H1 (cell line): ENCODE results near the gene ADIPOR2. TPM values are rescaled to one million over a fixed set of nuclear protein-coding genes. Genes with fewer than 3 reads are reported as not detected.

Experiments used
- CTCF ChIA-PET: fragments of 300-600 bp; sonication (Branson Sonifier 250); formaldehyde crosslinking; loops from one replicate; lab custom pipeline; 2021; ENCODE audit not compliant: partially characterized antibody; lab: Charles Lee
- POLR2A ChIA-PET: fragments of 300-600 bp; sonication (Branson Sonifier 250); formaldehyde crosslinking; loops from one replicate; lab custom pipeline; 2021; ENCODE audit warnings: inconsistent platforms; ENCODE audit not compliant: partially characterized antibody; lab: Charles Lee
- DNase-seq, 2 experiments: peaks; one replicate each; pipeline versions ENCODE4 v3.0.0 to v3.0.0-alpha.2; 2010 to 2022; ENCODE audit warnings: low spot score in 2 of 2, low read depth in 1 of 2, mixed read lengths in 1 of 2
- FAIRE-seq: peaks from 2 replicates; lab custom pipeline; 2011; peaks lifted over from hg19 to GRCh38; lab: Jason Lieb, UNC
- H2AFZ ChIP-seq: 2 replicates; pipeline ENCODE4 v1.8.1; 2012; ENCODE audit warnings: low read length, inconsistent platforms
- H2AK5ac ChIP-seq: 2 replicates; pipeline ENCODE4 v1.6.1; 2013; ENCODE audit warnings: low read depth, low read length
- H2BK120ac ChIP-seq: replicated peaks from 2 replicates; pipeline ENCODE3; 2013; ENCODE audit warnings: low read depth, low read length, inconsistent platforms
- H2BK12ac ChIP-seq: 2 replicates; pipeline ENCODE4 v1.6.1; 2013; ENCODE audit warnings: low read depth, low read length
- H2BK15ac ChIP-seq: 2 replicates; pipeline ENCODE4 v1.6.1; 2013; ENCODE audit warnings: low read length
- H2BK20ac ChIP-seq: 2 replicates; pipeline ENCODE4 v1.6.1; 2013; ENCODE audit warnings: low read length
- H2BK5ac ChIP-seq: 2 replicates; pipeline ENCODE4 v1.6.1; 2013; ENCODE audit warnings: low read depth, low read length
- H3K14ac ChIP-seq: 2 replicates; pipeline ENCODE4 v1.6.1; 2013; ENCODE audit warnings: inconsistent platforms; ENCODE audit not compliant: insufficient read length
- H3K18ac ChIP-seq: 2 replicates; pipeline ENCODE4 v1.6.1; 2013; ENCODE audit warnings: low read length; ENCODE audit errors: extremely low read depth
- H3K23ac ChIP-seq: 2 replicates; pipeline ENCODE4 v1.6.1; 2013; ENCODE audit warnings: inconsistent platforms; ENCODE audit not compliant: insufficient read length
- H3K23me2 ChIP-seq: 2 replicates; pipeline ENCODE4 v1.6.1; 2013; ENCODE audit warnings: low read depth, low read length
- H3K27ac ChIP-seq: 2 replicates; pipeline ENCODE4 v1.6.1; 2011; ENCODE audit warnings: low read depth, low read length, inconsistent platforms
- H3K27me3 ChIP-seq, 4 experiments: replicated peaks in 1 of 4; 1 replicate in 1 of 4; 2 replicates in 3 of 4; pipeline versions ENCODE4 v1.6.1 to v1.8.1; 2011 to 2013; ENCODE audit warnings: low read length in 3 of 4, mild to moderate bottlenecking in 3 of 4, inconsistent platforms in 2 of 4, mixed read lengths in 2 of 4, moderate library complexity in 1 of 4; ENCODE audit not compliant: control insufficient read depth in 3 of 4, insufficient read depth in 3 of 4; ENCODE audit errors: extremely low read depth in 1 of 4
- H3K36me3 ChIP-seq, 4 experiments: 2 replicates each; pipeline versions ENCODE4 v1.6.1 to v1.8.1; 2011 to 2013; ENCODE audit warnings: mild to moderate bottlenecking in 4 of 4, low read length in 3 of 4, moderate library complexity in 2 of 4, control low read depth in 1 of 4, inconsistent platforms in 1 of 4; ENCODE audit not compliant: insufficient read depth in 4 of 4, control insufficient read depth in 2 of 4
- H3K4ac ChIP-seq: replicated peaks from 2 replicates; pipeline ENCODE3; 2013; ENCODE audit warnings: low read length, low read depth, mixed read lengths, inconsistent platforms; ENCODE audit not compliant: insufficient read length
- H3K4me1 ChIP-seq, 4 experiments: replicated peaks in 1 of 4; 1 replicate in 1 of 4; 2 replicates in 3 of 4; pipeline versions ENCODE4 v1.6.1 to v1.8.1; 2011 to 2013; ENCODE audit warnings: low read length in 3 of 4, inconsistent platforms in 2 of 4, mixed read lengths in 1 of 4; ENCODE audit not compliant: insufficient read depth in 4 of 4, control insufficient read depth in 3 of 4
- H3K4me2 ChIP-seq, 2 experiments: 2 replicates each; pipeline versions ENCODE4 v1.6.1 to v1.8.1; 2011 to 2013; ENCODE audit warnings: low read depth in 2 of 2, low read length in 2 of 2, control low read depth in 1 of 2, inconsistent platforms in 1 of 2, mild to moderate bottlenecking in 1 of 2; ENCODE audit not compliant: insufficient read depth in 1 of 2
- H3K4me3 ChIP-seq, 4 experiments: fragments of 200-600, 300-600 bp in 1 of 4; sonication (generic), shearing (Covaris generic), sonication (Bioruptor Twin) in 1 of 4; 2 replicates each; pipeline versions ENCODE4 v1.5.1 to v1.8.1; 2011 to 2016; ENCODE audit warnings: low read length in 4 of 4, low read depth in 3 of 4, control low read depth in 2 of 4, inconsistent platforms in 2 of 4, mild to moderate bottlenecking in 2 of 4, mixed read lengths in 1 of 4, moderate library complexity in 1 of 4; ENCODE audit not compliant: insufficient read depth in 2 of 4; ENCODE audit errors: extremely low read depth in 1 of 4
- H3K56ac ChIP-seq: replicated peaks from 2 replicates; pipeline ENCODE3; 2013; ENCODE audit warnings: low read depth, mild to moderate bottlenecking, mixed read lengths, low read length, inconsistent platforms; ENCODE audit not compliant: insufficient read length
- H3K79me1 ChIP-seq: 2 replicates; pipeline ENCODE4 v1.6.1; 2013; ENCODE audit warnings: low read depth, low read length, control low read depth
- H3K79me2 ChIP-seq, 2 experiments: 2 replicates each; pipeline versions ENCODE4 v1.6.1 to v1.8.1; 2012 to 2013; ENCODE audit warnings: low read length in 2 of 2, mild to moderate bottlenecking in 2 of 2, inconsistent platforms in 1 of 2; ENCODE audit not compliant: insufficient read depth in 2 of 2, control insufficient read depth in 1 of 2
- H3K9ac ChIP-seq, 4 experiments: replicated peaks in 1 of 4; 1 replicate in 1 of 4; 2 replicates in 3 of 4; pipeline versions ENCODE4 v1.6.1 to v1.8.1; 2011 to 2013; ENCODE audit warnings: low read depth in 3 of 4, low read length in 3 of 4, control low read depth in 2 of 4, mild to moderate bottlenecking in 2 of 4, moderate library complexity in 2 of 4, inconsistent platforms in 1 of 4; ENCODE audit errors: extremely low read depth in 1 of 4
- H3K9me3 ChIP-seq, 2 experiments: 2 replicates each; pipeline versions ENCODE4 v1.6.1 to v1.8.1; 2012 to 2013; ENCODE audit warnings: mild to moderate bottlenecking in 2 of 2, moderate library complexity in 2 of 2, control low read depth in 1 of 2, inconsistent platforms in 1 of 2, low read depth in 1 of 2, low read length in 1 of 2, mixed read lengths in 1 of 2; ENCODE audit not compliant: insufficient read depth in 2 of 2
- H4K20me1 ChIP-seq, 2 experiments: replicated peaks in 1 of 2; 2 replicates each; pipeline versions ENCODE3 to v1.8.1; 2011 to 2013; ENCODE audit warnings: inconsistent platforms in 2 of 2, low read length in 2 of 2, mild to moderate bottlenecking in 1 of 2; ENCODE audit not compliant: insufficient read depth in 2 of 2, control insufficient read depth in 1 of 2
- H4K5ac ChIP-seq: 2 replicates; pipeline ENCODE4 v1.6.1; 2013; ENCODE audit warnings: low read length, low read depth, mixed read lengths, inconsistent platforms; ENCODE audit not compliant: insufficient read length
- H4K8ac ChIP-seq: 2 replicates; pipeline ENCODE4 v1.8.0; 2013; ENCODE audit warnings: mild to moderate bottlenecking, moderate library complexity, low read length, inconsistent platforms; ENCODE audit not compliant: insufficient read depth; ENCODE audit errors: extremely low read depth
- H4K91ac ChIP-seq: replicated peaks from 2 replicates; pipeline ENCODE3; 2013; ENCODE audit warnings: low read length, mixed read lengths, inconsistent platforms; ENCODE audit not compliant: insufficient read length
- CBX5 ChIP-seq: fragments of 300-800, 300-1000 bp; sonication (generic); IDR thresholded peaks from 2 replicates; pipeline ENCODE4 v1.7.1; 2016; ENCODE audit warnings: antibody characterized with exemption, low read length, low read depth
- KDM1A ChIP-seq: fragments of 200-600, 300-600 bp; sonication (generic); IDR thresholded peaks from 2 replicates; pipeline ENCODE4 v1.7.1; 2016; ENCODE audit warnings: mild to moderate bottlenecking, low read length, borderline replicate concordance
- PHF8 ChIP-seq: fragments of 200-600 bp; sonication (generic); conservative IDR thresholded peaks from 2 replicates; pipeline ENCODE4 v1.7.1; 2012; ENCODE audit warnings: low read depth, mild to moderate bottlenecking, inconsistent platforms, low read length, moderate library complexity
- SIX5 ChIP-seq: IDR thresholded peaks from 2 replicates; pipeline ENCODE4 v1.6.1; 2011; ENCODE audit warnings: mild to moderate bottlenecking, low read depth, low read length
- TBP ChIP-seq: IDR thresholded peaks from 2 replicates; pipeline ENCODE4 v1.6.1; 2011; ENCODE audit warnings: low read depth, low read length, improper control_type of control experiment
- WGBS, 2 experiments: shearing (Covaris generic) in 1 of 2; methylation state at CpG; one replicate each; pipeline versions ENCODE4 v1.1.6 to v1.1.7; 2013 to 2015; ENCODE audit warnings: low lambda C conversion rate in 2 of 2, mixed read lengths in 2 of 2, inconsistent platforms in 1 of 2, low coverage in 1 of 2, missing lambda C conversion rate in 1 of 2; ENCODE audit not compliant: insufficient replicate concordance in 2 of 2, insufficient coverage in 1 of 2, insufficient read length in 1 of 2; ENCODE audit errors: extremely low coverage in 1 of 2, missing lambda C conversion rate in 1 of 2; 5-methylcytosine and 5-hydroxymethylcytosine counted together
- polyA plus RNA-seq, 7 experiments: library from polyadenylated mRNA; depleted of rRNA in 3 of 7; stranded (reverse) in 5 of 7; unstranded in 2 of 7; fragments of >200 nt in 5 of 7; fragments of 200-250 nt in 2 of 7; gene quantifications; 1 replicate in 5 of 7; 2 replicates in 1 of 7; 4 replicates in 1 of 7; pipeline versions ENCODE4 v1.2.1 to v1.2.3, GENCODE V29; 2011 to 2013; ENCODE audit warnings: missing spikeins in 2 of 7, mixed read lengths in 2 of 7
- total RNA-seq: library from RNA; stranded (reverse); fragmentation: NEBNext Ultra II Directional; extraction: Animal tissue kit (Norgen Biotek cat#: 25700); gene quantifications from 2 replicates; pipeline ENCODE4 v1.2.1, GENCODE V29; 2021
- TF ChIP-seq, protein P1 (sequence below): IDR thresholded peaks from 2 replicates; pipeline ENCODE4 v1.6.1; 2012; ENCODE audit warnings: inconsistent platforms

ADIPOR2 gene
- total and polyA plus RNA-seq, 2 of the 8 experiments (the other 6 are each of a cell fraction or from before 2014, with no cell fraction given) = 17.5 to 50.8 TPM

DNA sequence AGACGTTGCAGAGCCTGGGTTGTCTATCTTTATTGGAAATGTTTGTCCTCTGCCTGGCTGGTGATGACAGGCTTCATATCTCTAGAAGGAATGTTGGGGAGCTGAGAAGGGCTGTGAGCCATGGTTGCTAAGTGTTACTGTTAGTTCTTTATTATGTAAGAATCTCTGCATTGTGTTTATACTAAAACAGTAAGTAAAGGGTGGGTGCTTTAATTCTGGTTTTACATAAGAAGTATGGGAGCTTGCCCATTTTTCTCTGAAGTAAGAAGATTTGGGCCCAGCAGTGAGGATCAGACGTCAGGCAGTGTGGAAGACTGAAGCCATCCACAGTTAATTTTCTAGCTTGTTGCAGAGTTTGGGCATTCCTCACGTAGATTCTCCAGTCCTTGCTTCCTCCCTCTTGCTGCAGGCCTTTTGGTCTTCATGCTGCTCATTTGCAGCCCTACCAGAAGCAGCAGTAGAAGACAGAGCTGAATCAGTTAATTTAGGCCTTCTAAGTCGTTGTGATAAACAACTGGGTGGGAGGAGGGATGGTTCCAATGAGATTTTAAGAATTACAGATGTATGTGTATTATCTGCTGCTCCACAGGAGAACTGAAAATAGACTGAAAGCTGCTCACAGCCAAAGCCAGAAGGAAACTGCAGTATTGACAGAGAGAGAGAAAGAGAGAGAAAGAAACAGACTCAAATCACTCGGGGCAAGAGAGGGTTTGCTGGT lies 40.5 kb upstream of the ADIPOR2 start:
- no peak overlapping the region for H2BK5ac ChIP-seq
- no peak overlapping the region for H2AFZ ChIP-seq
- H3K36me3 ChIP-seq = no peaks in the 10 kb centered on the region
- no peak overlapping the region for H4K8ac ChIP-seq
- H4K5ac ChIP-seq = no peak overlapping the region
- H3K9me3 ChIP-seq = no peaks in the 10 kb centered on the region
- peaks cover 2% of the 10 kb centered on the region; the same call in 1 of the 2 replicates for H3K23me2 ChIP-seq
- peak overlapping the region in 1 of 2 experiments; percentile 25; a peak in 1 of 4 replicates for H3K4me2 ChIP-seq
- no peak overlapping the region for H3K23ac ChIP-seq
- H3K27me3 ChIP-seq = peaks cover 0 to 1% (median 0%) of the 10 kb centered on the region in 4 experiments; a peak in 1 of 7 replicates
- no peak overlapping the region for H3K56ac ChIP-seq
- H3K14ac ChIP-seq = no peak overlapping the region
- no peaks in the 10 kb centered on the region for H4K20me1 ChIP-seq
- H2AK5ac ChIP-seq = no peak overlapping the region
- H3K4ac ChIP-seq = no peak overlapping the region
- H2BK12ac ChIP-seq = no peak overlapping the region
- H3K18ac ChIP-seq = no peak overlapping the region
- H2BK15ac ChIP-seq = no peak overlapping the region
- no peak overlapping the region for H3K27ac ChIP-seq
- no peak overlapping the region for H2BK20ac ChIP-seq
- peaks cover 0 to 3% (median 0%) of the 10 kb centered on the region in 4 experiments; a peak in 2 of 7 replicates for H3K4me1 ChIP-seq
- no peak overlapping the region for H3K9ac ChIP-seq
- FAIRE-seq = no peak
- H4K91ac ChIP-seq = no peak overlapping the region
- no peak overlapping the region for H2BK120ac ChIP-seq
- H3K79me2 ChIP-seq = no peaks in the 10 kb centered on the region
- H3K4me3 ChIP-seq = no peak overlapping the region
- DNase-seq = no peak
- 54% methylated on average over 5 of the region's 5 CpGs; no CpG with 5 or more reads in 1 of the 2 experiments for WGBS, 2 experiments
- H3K79me1 ChIP-seq = no peaks in the 10 kb centered on the region
- ChIA-PET POLR2A (interaction anchor here (0.8 to 2.3 kb wide), 3 partner anchors 12 to 141 kb away, joined by 5 to 6 read pairs (median 6); no protein-coding TSS in a partner anchor), CTCF (interaction anchor here (0.7 to 18.8 kb wide), 14 partner anchors 9 to 376 kb away, joined by 3 to 265 read pairs (median 6); partner anchors contain the start of gene WNT5B)
- TF ChIP-seq TBP (no peak), SIX5 (no peak), CBX5 (no peak), KDM1A (no peak), PHF8 (no peak)
- TF ChIP-seq, protein P1, sequence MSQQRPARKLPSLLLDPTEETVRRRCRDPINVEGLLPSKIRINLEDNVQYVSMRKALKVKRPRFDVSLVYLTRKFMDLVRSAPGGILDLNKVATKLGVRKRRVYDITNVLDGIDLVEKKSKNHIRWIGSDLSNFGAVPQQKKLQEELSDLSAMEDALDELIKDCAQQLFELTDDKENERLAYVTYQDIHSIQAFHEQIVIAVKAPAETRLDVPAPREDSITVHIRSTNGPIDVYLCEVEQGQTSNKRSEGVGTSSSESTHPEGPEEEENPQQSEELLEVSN = no peak
